ENCODE measurements around the gene CA12.
"Not testable (repeated sequence)": the region's sequence is repeated elsewhere in the genome, so short reads cannot be mapped to it uniquely, and the experiment has no call there.

CA12 gene

GRCh38 chr15:63323798-63324563, 57.7 kb downstream of the CA12 start:
- Histone ChIP-seq H3K9me3 (ENCODE audit: control insufficient read depth, low read length) (no peaks in the 10 kb centered on the region), H3K27ac (no peak overlapping the region), H3K4me1 (no peaks in the 10 kb centered on the region), H3K79me2 (no peaks in the 10 kb centered on the region), H2AFZ (no peak overlapping the region), H3K27me3 (ENCODE audit: control insufficient read depth, insufficient read depth, low read length) (no peaks in the 10 kb centered on the region), H3K4me2 (ENCODE audit: low read length) (no peak overlapping the region), H3K9ac (no peak overlapping the region), H3K36me3 (ENCODE audit: control insufficient read depth, insufficient read depth, low read length) (no peaks in the 10 kb centered on the region), H3K4me3 (ENCODE audit: low read depth, low read length) (no peak overlapping the region)
- TF ChIP-seq CTCF (IDR thresholded peaks at IDR 0.05) = no peak

- no peaks in the 10 kb centered on the region for H3K27me3 ChIP-seq (ENCODE audit: control insufficient read depth, insufficient read depth, low read length)
- H3K9me3 ChIP-seq (ENCODE audit: control insufficient read depth, low read length) = no peaks in the 10 kb centered on the region
- no peak overlapping the region for H3K4me2 ChIP-seq (ENCODE audit: low read length)
- no peaks in the 10 kb centered on the region for H3K4me1 ChIP-seq
- no peak overlapping the region for H3K4me3 ChIP-seq (ENCODE audit: low read depth, low read length)
- H2AFZ ChIP-seq = no peak overlapping the region
- H3K79me2 ChIP-seq = no peaks in the 10 kb centered on the region
- no peaks in the 10 kb centered on the region for H3K36me3 ChIP-seq (ENCODE audit: control insufficient read depth, insufficient read depth, low read length)
- H3K27ac ChIP-seq = no peak overlapping the region
- H3K9ac ChIP-seq = no peak overlapping the region
- no peak for TF ChIP-seq CTCF (IDR thresholded peaks at IDR 0.05)
Measured at GRCh38 chr15:63322541-63322940, 59.1 kb downstream of the CA12 start.

GRCh38 chr15:63321462-63321861, 60.2 kb downstream of the CA12 start:
- Histone ChIP-seq H3K4me2 (ENCODE audit: low read length) (no peak overlapping the region), H2AFZ (no peak overlapping the region), H3K4me1 (no peaks in the 10 kb centered on the region), H3K9ac (no peak overlapping the region), H3K27ac (no peak overlapping the region), H3K79me2 (no peaks in the 10 kb centered on the region), H3K36me3 (ENCODE audit: control insufficient read depth, insufficient read depth, low read length) (no peaks in the 10 kb centered on the region), H3K4me3 (ENCODE audit: low read depth, low read length) (no peak overlapping the region), H3K9me3 (ENCODE audit: control insufficient read depth, low read length) (no peaks in the 10 kb centered on the region), H3K27me3 (ENCODE audit: control insufficient read depth, insufficient read depth, low read length) (no peaks in the 10 kb centered on the region)
- no peak for TF ChIP-seq CTCF (IDR thresholded peaks at IDR 0.05)

GRCh38 chr15:63320981-63321380, 60.7 kb downstream of the CA12 start:
- not testable (repeated sequence) for H3K4me1 ChIP-seq, H3K9ac ChIP-seq, H3K27ac ChIP-seq

GRCh38 chr15:63320446-63320845, 61.2 kb downstream of the CA12 start:
- H3K27ac ChIP-seq; H3K4me2 ChIP-seq (ENCODE audit: low read length); H2AFZ ChIP-seq; H3K27me3 ChIP-seq (ENCODE audit: control insufficient read depth, insufficient read depth, low read length); H3K9ac ChIP-seq; H3K79me2 ChIP-seq; H3K36me3 ChIP-seq (ENCODE audit: control insufficient read depth, insufficient read depth, low read length); H3K9me3 ChIP-seq (ENCODE audit: control insufficient read depth, low read length); H3K4me1 ChIP-seq; H3K4me3 ChIP-seq (ENCODE audit: low read depth, low read length): not testable (repeated sequence)

More at GRCh38 chr15:63320981-63321380, 60.7 kb downstream of the CA12 start:
- H3K4me3 ChIP-seq (ENCODE audit: low read depth, low read length); H3K27me3 ChIP-seq (ENCODE audit: control insufficient read depth, insufficient read depth, low read length); H3K9me3 ChIP-seq (ENCODE audit: control insufficient read depth, low read length); H3K4me2 ChIP-seq (ENCODE audit: low read length); H2AFZ ChIP-seq; H3K36me3 ChIP-seq (ENCODE audit: control insufficient read depth, insufficient read depth, low read length); H3K79me2 ChIP-seq: not testable (repeated sequence)

GRCh38 chr15:63319065-63319464, 62.6 kb downstream of the CA12 start:
- H3K4me3 ChIP-seq (ENCODE audit: low read depth, low read length) = no peak overlapping the region
- H3K9ac ChIP-seq = no peak overlapping the region
- H3K4me1 ChIP-seq = no peaks in the 10 kb centered on the region
- H3K36me3 ChIP-seq (ENCODE audit: control insufficient read depth, insufficient read depth, low read length) = no peaks in the 10 kb centered on the region
- H2AFZ ChIP-seq = no peak overlapping the region
- no peaks in the 10 kb centered on the region for H3K79me2 ChIP-seq
- no peak overlapping the region for H3K4me2 ChIP-seq (ENCODE audit: low read length)
- H3K9me3 ChIP-seq (ENCODE audit: control insufficient read depth, low read length) = no peaks in the 10 kb centered on the region
- no peak for TF ChIP-seq CTCF (IDR thresholded peaks at IDR 0.05)
- no peak overlapping the region for H3K27ac ChIP-seq
- no peaks in the 10 kb centered on the region for H3K27me3 ChIP-seq (ENCODE audit: control insufficient read depth, insufficient read depth, low read length)
